NCI-H69 (cell line): ENCODE measurements around the gene UBR4.
"Not testable (repeated sequence)": the region's sequence is repeated elsewhere in the genome, so short reads cannot be mapped to it uniquely, and the experiment has no call there.

Experiments used
- DNase-seq: peaks from one replicate; lab custom pipeline; 2025; lab: John Stamatoyannopoulos, UW

UBR4 gene

GRCh38 chr1:19190468-19190867, 19.6 kb downstream of the UBR4 start:
- no peak for DNase-seq

- no peak for DNase-seq
These were observed 20.8 kb downstream of the UBR4 start for GRCh38 chr1:19189270-19189669.

- no peak for DNase-seq
These were observed 22.2 kb downstream of the UBR4 start for GRCh38 chr1:19187852-19188251.

DNA sequence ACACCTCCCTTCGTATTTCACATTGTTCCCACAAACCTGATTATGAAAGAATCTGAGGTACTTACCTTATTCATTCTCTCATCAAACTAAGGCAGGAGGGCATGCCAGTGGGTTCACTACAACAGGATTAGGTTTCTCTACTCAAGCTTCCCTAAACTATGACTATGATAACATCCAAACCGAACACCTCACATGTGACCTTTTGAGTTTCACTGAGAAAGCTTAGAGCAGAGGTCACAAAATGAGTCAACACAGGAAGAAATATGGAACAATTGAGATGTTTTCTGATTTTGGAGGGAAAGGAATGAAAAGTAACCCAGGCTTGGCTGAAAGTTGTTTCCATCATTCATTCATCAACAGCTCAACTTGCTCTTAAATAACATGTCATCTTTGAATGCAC, 24.1 kb downstream of the UBR4 start:
- no peak for DNase-seq

- DNase-seq, result no peak
These were observed 27.8 kb downstream of the UBR4 start for GRCh38 chr1:19182223-19182622.

GRCh38 chr1:19180265-19180657, 29.8 kb downstream of the UBR4 start:
- DNase-seq, result not testable (repeated sequence)

GRCh38 chr1:19179597-19180264, 30.3 kb downstream of the UBR4 start:
- DNase-seq, result peak; percentile 7

GRCh38 chr1:19178734-19179398, 31.2 kb downstream of the UBR4 start:
- DNase-seq, result no peak

GRCh38 chr1:19177811-19178210, 32.3 kb downstream of the UBR4 start:
- DNase-seq, result no peak

- no peak for DNase-seq
These were observed 40.4 kb downstream of the UBR4 start for GRCh38 chr1:19169642-19170041.

- no peak for DNase-seq
These were observed 42.9 kb downstream of the UBR4 start for GRCh38 chr1:19167140-19167539.

DNA sequence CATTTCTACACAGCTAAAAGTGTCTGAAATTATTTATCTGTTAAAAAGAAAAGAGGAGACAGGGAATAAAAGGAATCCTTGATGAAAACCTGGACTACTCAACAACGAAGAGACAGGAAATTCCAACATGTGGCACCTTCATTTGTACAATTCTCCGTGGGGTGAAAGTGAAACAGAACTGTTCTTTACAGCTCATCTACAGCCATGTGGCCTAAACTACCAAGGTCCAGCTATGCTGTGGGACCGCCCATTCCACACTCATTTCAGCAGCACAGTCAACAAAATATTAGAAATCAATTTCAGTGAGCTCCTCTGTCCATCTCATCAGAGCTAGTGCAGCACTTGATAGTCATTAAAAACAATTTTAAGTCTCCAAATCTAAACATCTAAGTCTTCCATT, 44.0 kb downstream of the UBR4 start:
- DNase-seq, result no peak

- DNase-seq, result no peak
These were observed 44.6 kb downstream of the UBR4 start for GRCh38 chr1:19165501-19165900.

DNA sequence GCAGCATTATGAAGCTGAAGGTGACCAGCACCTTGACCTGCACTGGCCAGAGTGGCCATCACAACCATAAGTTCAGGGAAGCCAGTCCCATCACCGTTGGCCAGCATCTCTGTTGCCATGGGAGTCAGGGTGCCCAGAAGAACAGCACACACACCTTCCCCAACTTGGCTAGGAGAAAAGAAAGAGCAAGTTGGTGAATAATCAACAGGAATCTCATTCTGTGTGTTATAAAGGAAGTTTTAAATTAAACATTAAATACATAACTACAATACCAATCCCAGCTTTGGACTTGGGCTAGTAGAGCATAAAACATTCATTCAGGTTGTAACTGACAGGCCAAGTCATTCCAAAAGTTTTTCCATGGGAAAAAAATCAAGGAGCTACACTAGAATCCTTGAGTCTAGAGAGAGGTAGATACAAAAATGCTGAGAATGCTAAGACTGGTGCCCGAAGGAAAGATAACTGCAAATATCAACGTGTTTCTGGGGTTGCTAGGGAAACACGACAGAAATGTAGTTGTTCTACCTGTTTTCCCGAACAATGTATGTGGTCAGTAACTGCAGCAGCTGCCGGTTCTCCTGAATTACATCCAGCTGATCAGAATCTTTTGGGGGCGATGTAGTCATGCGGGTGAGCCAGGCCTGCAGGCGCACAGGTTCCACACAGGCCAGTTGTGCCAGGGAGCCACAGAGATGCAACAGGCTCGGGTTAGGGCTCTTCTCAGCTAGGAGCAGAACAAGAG, 45.6 kb downstream of the UBR4 start:
- DNase-seq, result no peak

DNA sequence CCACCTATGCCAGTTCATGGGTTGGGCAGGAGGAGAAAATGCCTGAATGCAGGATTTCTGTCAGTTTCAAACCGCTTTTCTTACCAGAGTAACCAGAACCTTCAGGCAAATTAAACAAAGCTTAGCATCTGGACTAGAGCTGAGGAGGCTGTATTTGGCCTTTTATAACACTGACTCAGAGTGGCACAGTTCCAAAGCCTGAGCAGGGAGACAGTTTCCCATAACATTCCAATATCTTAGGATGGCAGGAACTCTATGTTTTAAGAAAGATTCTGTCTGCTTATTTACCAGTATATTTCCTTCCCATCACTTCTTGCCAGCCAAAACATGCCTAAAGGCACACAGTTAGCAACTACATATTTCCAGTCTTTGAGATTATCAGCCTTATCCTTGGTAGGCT, 46.8 kb downstream of the UBR4 start:
- DNase-seq, result no peak

DNA sequence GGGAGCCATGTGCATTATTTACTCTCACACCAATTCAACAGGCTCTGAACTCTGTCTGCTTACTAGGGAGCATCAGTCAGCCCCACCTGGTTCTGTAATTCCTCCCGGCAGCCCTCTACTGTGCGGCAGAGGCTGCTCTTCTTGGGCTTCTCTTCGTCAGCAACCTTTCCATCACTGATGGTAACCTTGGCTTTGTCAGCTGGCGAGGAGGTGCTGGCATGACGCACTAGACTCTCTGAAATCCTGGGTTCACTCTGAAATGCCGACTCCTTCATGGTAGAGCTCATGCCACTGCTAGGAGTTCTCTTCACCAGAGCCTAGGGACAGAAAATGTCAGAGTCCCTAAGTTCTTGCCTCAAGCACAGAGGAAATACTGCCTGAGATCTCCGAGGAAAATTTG, 49.2 kb downstream of the UBR4 start:
- DNase-seq, result no peak

DNA sequence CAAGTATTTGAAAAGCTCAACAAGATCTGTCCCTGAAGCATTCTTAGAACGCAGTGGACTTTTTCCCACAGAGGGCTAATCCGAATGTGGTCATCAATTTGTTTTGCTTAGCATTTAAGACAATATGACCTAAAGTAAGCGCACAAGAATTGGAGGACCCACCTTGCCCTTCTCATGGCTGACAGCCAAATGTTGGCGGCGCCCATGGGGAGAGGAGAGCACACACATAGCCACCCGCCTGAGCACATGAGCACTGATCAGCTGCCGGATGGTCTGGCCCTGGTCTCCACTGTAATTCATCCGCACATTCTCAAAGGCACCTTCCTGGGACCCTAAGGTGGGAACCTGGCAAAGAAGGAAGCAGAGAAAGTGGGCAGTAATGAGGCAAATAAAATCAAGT, 52.4 kb downstream of the UBR4 start:
- DNase-seq, result no peak

DNA sequence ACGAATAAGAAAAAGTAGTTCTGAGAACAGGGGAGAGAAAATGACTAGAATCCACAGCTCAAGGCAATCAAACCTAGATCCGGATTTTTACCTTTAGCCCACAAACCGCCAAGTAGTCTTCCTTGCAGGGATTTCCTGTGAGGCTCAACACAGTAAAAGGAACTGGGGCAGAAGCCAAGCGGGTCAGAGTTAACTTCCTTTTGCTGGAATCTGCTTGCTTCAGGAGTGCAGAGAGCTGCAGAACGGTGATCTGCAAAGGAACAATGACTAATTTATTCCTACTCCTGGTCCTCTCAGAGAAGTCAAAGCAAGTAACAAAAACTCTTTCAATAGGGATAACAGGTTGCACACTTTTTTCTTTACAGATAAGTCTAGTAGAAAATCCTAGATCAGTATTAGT, 53.4 kb downstream of the UBR4 start:
- no peak for DNase-seq

DNA sequence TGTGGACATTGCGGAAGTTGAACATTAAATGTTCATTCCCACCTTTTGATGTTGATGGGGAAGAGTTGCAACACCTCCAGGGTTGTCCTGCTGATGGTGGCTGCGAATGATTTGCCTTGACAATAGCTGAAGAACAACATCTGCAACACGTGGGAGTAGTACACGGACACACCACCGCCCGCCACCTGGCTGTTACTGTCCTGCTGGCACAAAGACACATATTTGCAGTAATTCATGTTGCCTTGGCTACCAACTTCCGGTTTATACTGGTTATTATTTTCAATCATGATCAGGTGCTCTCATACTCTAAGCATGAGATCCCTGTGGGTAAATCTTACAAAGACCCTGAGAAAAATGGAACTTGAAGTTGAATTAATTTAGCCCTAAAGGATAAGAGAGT, 55.2 kb downstream of the UBR4 start:
- peak; percentile 18 for DNase-seq

DNA sequence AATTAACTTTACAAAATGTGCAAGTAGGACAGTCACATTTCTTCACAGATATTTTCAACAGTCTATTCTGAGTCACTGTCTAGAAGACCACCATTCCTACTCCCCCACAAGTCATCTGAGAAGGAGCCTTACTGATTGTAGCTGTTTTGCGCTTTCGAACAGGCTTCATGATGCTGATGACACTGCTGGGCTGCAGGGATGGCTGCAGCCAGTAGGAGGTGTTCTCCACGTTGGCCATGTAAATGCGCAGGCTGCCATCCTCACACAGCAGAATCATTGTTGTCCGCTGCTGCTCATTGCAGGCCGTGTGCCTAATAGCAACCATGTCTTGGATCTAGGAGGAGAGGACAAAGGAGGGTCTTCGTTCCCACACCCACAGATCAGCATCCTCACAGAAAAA, 56.9 kb downstream of the UBR4 start:
- no peak for DNase-seq

GRCh38 chr1:19151537-19151936, 58.5 kb downstream of the UBR4 start:
- DNase-seq, result no peak

DNA sequence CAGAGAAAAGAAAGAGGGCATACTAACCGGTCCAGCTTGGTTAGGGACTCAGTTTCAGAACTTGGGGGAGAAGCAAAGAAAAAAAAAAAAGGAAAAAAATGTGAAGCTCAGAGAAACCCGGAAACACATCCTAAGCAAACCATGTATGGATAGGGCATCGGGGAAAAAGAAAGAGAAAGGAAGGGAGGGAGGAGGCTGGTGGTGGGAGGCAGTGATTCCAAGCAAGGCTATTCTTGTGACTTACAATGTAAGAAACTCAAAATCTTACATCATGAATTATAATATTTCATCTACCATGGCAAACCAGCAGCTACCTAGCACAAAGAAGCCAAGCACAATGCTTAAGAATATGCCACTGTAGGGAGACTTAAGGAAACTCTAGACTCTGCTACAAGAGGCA, 60.3 kb downstream of the UBR4 start:
- no peak for DNase-seq

GRCh38 chr1:19140465-19140864, 69.6 kb downstream of the UBR4 start:
- DNase-seq, result no peak
